ENCODE data around the gene B3GAT3.
"Not testable (repeated sequence)": the region's sequence is repeated elsewhere in the genome, so short reads cannot be mapped to it uniquely, and the experiment has no call there.

GRCh38 chr11:62585356-62585755, 36.4 kb downstream of the B3GAT3 start:
- TF ChIP-seq, protein P1, sequence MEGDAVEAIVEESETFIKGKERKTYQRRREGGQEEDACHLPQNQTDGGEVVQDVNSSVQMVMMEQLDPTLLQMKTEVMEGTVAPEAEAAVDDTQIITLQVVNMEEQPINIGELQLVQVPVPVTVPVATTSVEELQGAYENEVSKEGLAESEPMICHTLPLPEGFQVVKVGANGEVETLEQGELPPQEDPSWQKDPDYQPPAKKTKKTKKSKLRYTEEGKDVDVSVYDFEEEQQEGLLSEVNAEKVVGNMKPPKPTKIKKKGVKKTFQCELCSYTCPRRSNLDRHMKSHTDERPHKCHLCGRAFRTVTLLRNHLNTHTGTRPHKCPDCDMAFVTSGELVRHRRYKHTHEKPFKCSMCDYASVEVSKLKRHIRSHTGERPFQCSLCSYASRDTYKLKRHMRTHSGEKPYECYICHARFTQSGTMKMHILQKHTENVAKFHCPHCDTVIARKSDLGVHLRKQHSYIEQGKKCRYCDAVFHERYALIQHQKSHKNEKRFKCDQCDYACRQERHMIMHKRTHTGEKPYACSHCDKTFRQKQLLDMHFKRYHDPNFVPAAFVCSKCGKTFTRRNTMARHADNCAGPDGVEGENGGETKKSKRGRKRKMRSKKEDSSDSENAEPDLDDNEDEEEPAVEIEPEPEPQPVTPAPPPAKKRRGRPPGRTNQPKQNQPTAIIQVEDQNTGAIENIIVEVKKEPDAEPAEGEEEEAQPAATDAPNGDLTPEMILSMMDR (IDR thresholded peaks at IDR 0.05), result not testable (repeated sequence)
- not testable (repeated sequence) for TF ChIP-seq POLR2A (IDR thresholded peaks at IDR 0.05)
